HEK293 (cell line): ENCODE measurements around the gene MRAP2.

Experiments
- ZNF544 ChIP-seq: fragments of 450-650 bp; formaldehyde crosslinking; IDR thresholded peaks from 2 replicates; pipeline ENCODE4 v1.5.0; 2017; ENCODE audit warnings: missing biosample characterization, missing genetic modification characterization
- TF ChIP-seq, protein P1 (sequence below): fragments of 450-650 bp; formaldehyde crosslinking; IDR thresholded peaks from 2 replicates; pipeline ENCODE4 v1.5.1; 2016; ENCODE audit warnings: missing biosample characterization, missing genetic modification characterization

- TF ChIP-seq, protein P1, sequence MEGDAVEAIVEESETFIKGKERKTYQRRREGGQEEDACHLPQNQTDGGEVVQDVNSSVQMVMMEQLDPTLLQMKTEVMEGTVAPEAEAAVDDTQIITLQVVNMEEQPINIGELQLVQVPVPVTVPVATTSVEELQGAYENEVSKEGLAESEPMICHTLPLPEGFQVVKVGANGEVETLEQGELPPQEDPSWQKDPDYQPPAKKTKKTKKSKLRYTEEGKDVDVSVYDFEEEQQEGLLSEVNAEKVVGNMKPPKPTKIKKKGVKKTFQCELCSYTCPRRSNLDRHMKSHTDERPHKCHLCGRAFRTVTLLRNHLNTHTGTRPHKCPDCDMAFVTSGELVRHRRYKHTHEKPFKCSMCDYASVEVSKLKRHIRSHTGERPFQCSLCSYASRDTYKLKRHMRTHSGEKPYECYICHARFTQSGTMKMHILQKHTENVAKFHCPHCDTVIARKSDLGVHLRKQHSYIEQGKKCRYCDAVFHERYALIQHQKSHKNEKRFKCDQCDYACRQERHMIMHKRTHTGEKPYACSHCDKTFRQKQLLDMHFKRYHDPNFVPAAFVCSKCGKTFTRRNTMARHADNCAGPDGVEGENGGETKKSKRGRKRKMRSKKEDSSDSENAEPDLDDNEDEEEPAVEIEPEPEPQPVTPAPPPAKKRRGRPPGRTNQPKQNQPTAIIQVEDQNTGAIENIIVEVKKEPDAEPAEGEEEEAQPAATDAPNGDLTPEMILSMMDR (tag by site-specific recombination): no peak
- TF ChIP-seq ZNF544 (tag by site-specific recombination): no peak
Observed at GRCh38 chr6:83985308-83985713, 48.3 kb upstream of the MRAP2 start.
